ENCODE results near the gene TNFRSF1A. TPM values are rescaled to one million over a fixed set of nuclear protein-coding genes. Genes with fewer than 3 reads are reported as not detected.

The TNFRSF1A gene
- total and polyA plus RNA-seq, 2 of the 13 experiments (the other 11 are each of a cell fraction or from before 2014, with no cell fraction given): 41.5 to 61.2 TPM

- TF ChIP-seq ATRX (CRISPR knock-in tag; IDR thresholded peaks at IDR 0.05; ENCODE audit: borderline replicate concordance): no peak
- TF ChIP-seq CC2D1A (CRISPR knock-in tag; IDR thresholded peaks at IDR 0.05): 0 out of 2 replicates have a peak, but pooled peaks have one; percentile 8
- TF ChIP-seq IKZF4 (CRISPR knock-in tag; IDR thresholded peaks at IDR 0.05; ENCODE audit: borderline replicate concordance, low read depth, not compliant biosample characterization): no peak
- no peak for TF ChIP-seq ZNF883 (CRISPR knock-in tag; IDR thresholded peaks at IDR 0.05; ENCODE audit: not compliant biosample characterization)
- peak; percentile 59 for TF ChIP-seq TEAD3 (CRISPR knock-in tag; optimal IDR thresholded peaks at IDR 0.05; ENCODE audit: borderline replicate concordance)
- no peak; the same call in 1 of the 2 replicates for TF ChIP-seq SMAD3 (CRISPR knock-in tag; IDR thresholded peaks at IDR 0.05)
- TF ChIP-seq ZNF740 (CRISPR knock-in tag; IDR thresholded peaks at IDR 0.05): no peak
- 0 out of 2 replicates have a peak, but pooled peaks have one; percentile 13 for TF ChIP-seq GZF1 (CRISPR knock-in tag; IDR thresholded peaks at IDR 0.05)
- TF ChIP-seq, protein P1, sequence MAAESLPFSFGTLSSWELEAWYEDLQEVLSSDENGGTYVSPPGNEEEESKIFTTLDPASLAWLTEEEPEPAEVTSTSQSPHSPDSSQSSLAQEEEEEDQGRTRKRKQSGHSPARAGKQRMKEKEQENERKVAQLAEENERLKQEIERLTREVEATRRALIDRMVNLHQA (CRISPR knock-in tag; IDR thresholded peaks at IDR 0.05): no peak
- TF ChIP-seq, protein P2, sequence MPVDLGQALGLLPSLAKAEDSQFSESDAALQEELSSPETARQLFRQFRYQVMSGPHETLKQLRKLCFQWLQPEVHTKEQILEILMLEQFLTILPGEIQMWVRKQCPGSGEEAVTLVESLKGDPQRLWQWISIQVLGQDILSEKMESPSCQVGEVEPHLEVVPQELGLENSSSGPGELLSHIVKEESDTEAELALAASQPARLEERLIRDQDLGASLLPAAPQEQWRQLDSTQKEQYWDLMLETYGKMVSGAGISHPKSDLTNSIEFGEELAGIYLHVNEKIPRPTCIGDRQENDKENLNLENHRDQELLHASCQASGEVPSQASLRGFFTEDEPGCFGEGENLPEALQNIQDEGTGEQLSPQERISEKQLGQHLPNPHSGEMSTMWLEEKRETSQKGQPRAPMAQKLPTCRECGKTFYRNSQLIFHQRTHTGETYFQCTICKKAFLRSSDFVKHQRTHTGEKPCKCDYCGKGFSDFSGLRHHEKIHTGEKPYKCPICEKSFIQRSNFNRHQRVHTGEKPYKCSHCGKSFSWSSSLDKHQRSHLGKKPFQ (CRISPR knock-in tag; IDR thresholded peaks at IDR 0.05; ENCODE audit: insufficient replicate concordance): no peak
- no peak for TF ChIP-seq MIXL1 (CRISPR knock-in tag; IDR thresholded peaks at IDR 0.05)
- peak; percentile 57; the same call in 1 of the 2 replicates for TF ChIP-seq MAZ (IDR thresholded peaks at IDR 0.05; ENCODE audit: borderline replicate concordance, low read depth, low read length)
- TF ChIP-seq MAZ (CRISPR knock-in tag; IDR thresholded peaks at IDR 0.05; ENCODE audit: low read depth): peak; percentile 89
- no peak for TF ChIP-seq SKI (IDR thresholded peaks at IDR 0.05; ENCODE audit: partially characterized antibody)
- TF ChIP-seq, protein P3, sequence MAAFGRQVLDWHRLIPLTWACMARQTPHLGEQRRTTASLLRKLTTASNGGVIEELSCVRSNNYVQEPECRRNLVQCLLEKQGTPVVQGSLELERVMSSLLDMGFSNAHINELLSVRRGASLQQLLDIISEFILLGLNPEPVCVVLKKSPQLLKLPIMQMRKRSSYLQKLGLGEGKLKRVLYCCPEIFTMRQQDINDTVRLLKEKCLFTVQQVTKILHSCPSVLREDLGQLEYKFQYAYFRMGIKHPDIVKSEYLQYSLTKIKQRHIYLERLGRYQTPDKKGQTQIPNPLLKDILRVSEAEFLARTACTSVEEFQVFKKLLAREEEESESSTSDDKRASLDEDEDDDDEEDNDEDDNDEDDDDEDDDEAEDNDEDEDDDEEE (CRISPR knock-in tag; IDR thresholded peaks at IDR 0.05): no peak
- TF ChIP-seq CREB3 (CRISPR knock-in tag; IDR thresholded peaks at IDR 0.05): no peak
- peak; percentile 63 for TF ChIP-seq XRCC5 (optimal IDR thresholded peaks at IDR 0.05; ENCODE audit: low read length)
- TF ChIP-seq ZBTB49 (CRISPR knock-in tag; IDR thresholded peaks at IDR 0.05; ENCODE audit: borderline replicate concordance): no peak
- TF ChIP-seq ZNF33B (CRISPR knock-in tag; IDR thresholded peaks at IDR 0.05): no peak
- TF ChIP-seq ZBTB7B (CRISPR knock-in tag; IDR thresholded peaks at IDR 0.05): no peak
Observed at GRCh38 chr12:6336079-6336888, 5.6 kb downstream of the TNFRSF1A start (continued).
